HG02970 (cell line): ENCODE data around the gene KDM3A.
"Not testable (repeated sequence)": the region's sequence is repeated elsewhere in the genome, so short reads cannot be mapped to it uniquely, and the experiment has no call there.

ENCODE experiments used
- ATAC-seq: cut with Tn5 transposase; IDR thresholded peaks from one replicate; pipeline ENCODE4 v1.9.1; 2021; ENCODE audit warnings: mild to moderate bottlenecking, moderate library complexity, moderate number of reproducible peaks; ENCODE audit not compliant: unreplicated experiment, low FRiP score

KDM3A gene

DNA sequence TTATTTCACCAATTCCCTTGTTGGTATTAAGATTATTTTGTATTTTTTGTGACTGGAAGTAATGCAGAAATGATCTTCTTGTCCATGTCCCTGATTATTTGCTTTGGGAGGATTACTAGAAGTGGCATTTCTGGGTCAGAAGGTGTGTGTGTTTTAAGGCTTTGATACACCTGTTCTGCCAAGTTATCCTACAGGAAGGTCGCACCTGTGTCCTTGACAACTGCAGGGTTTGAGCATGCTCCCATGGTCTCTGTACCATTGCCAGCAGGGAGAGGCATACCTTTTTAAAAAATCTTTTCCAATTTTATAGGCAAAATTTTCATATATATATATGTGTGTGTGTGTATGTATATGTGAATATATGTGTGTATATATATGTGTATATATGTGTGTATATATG is 29.7 kb downstream of the KDM3A start:
- ATAC-seq = no peak

DNA sequence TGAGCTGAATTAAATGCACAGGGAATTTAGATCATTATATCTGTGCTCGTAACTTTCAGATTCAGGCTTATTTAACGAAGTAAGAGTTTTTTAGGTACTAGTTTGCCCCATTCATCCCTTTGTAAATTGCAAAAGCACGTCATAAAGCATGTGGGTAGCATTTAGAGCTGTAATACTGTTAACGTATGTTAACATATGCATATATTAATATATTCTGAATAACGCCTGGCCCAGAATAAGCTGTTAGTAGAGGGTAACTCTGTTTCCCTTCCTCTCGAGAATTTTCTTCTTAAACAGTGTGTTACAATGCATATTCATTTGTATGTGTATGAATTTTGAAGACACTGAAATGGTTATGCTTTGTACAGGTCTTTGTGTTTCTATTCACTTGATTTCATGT is 30.5 kb downstream of the KDM3A start:
- no peak for ATAC-seq

GRCh38 chr2:86476092-86476491 is 34.9 kb downstream of the KDM3A start:
- no peak for ATAC-seq

- ATAC-seq = no peak
Measured at GRCh38 chr2:86476918-86477317, 35.7 kb downstream of the KDM3A start.

GRCh38 chr2:86477349-86477748 is 36.2 kb downstream of the KDM3A start:
- ATAC-seq = no peak

DNA sequence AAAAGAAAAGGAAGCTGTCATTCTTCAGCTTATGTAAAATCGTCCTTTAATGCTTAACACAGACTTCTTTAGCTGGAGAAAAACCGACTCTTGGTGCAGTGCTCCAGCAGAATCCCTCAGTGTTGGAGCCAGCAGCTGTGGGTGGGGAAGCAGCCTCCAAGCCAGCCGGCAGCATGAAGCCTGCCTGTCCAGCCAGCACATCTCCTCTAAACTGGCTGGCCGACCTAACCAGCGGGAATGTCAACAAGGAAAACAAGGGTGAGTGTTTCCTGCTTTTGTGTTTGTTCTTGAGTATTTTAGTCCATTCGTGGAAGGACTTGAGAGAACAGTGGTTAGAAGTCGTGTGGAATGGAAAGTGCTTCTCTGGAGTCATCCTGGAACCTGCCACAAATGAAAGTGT is 38.9 kb downstream of the KDM3A start:
- no peak for ATAC-seq

DNA sequence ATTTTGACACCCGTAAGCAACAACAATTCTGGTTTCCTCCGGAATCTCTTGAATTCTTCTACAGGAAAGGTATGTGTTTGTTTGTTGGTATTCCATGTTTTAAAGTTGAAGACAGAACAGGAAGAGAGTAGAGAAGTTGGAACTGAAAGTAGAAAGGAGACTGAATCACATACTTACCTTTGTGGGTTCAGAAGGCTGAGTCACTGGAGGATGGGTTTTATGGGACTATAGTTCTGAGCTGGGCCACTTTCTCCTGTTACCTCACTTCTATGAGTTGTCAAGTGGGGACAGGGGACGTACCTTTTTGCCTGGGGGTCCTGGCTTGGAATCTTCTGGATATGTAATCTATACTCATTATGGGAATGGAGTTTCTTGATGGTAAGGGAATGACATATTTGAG is 40.9 kb downstream of the KDM3A start:
- ATAC-seq = no peak

DNA sequence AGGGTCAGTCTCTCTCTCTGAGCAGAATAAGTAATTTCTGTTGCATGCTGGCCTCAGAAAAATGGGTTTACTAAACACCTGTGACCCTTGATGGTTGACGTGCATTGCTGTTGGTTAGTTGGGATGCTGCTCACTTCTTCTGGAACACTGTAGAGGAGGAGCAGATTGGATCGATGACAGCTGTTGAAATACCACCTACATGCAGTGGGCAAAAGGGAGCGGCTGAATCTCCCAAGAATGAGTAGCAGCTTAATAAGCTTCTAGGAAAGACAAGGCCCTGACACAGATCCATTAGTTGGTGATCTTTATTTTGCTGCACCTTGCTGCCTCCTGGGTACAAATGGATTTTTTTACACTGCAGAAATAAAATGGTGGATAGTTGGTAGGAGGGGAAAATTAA is 43.2 kb downstream of the KDM3A start:
- no peak for ATAC-seq

GRCh38 chr2:86485103-86485502 is 43.9 kb downstream of the KDM3A start:
- ATAC-seq = no peak

- ATAC-seq = no peak
Measured at GRCh38 chr2:86485802-86486201, 44.6 kb downstream of the KDM3A start.

- no peak for ATAC-seq
Measured at GRCh38 chr2:86487062-86487461, 45.9 kb downstream of the KDM3A start.

GRCh38 chr2:86488561-86489250 is 47.5 kb downstream of the KDM3A start:
- no peak for ATAC-seq

DNA sequence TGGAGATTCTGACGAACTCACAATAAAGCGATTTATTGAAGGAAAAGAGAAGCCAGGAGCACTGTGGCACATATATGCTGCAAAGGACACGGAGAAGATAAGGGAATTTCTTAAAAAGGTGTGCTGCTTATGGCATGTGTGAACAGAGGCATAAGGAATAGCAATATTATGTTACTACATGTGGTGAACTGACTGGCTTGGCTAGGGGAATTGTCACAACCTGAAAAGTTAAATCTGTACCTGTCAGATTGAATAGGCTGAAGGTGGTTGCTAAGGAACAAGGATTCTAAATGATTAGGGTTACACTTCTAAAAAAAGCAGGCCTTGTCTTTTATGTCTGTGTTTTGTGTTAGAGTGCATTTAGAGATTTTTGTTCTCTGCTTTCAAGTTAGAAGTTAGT is 48.4 kb downstream of the KDM3A start:
- no peak for ATAC-seq

GRCh38 chr2:86490245-86490644 is 49.1 kb downstream of the KDM3A start:
- no peak for ATAC-seq

DNA sequence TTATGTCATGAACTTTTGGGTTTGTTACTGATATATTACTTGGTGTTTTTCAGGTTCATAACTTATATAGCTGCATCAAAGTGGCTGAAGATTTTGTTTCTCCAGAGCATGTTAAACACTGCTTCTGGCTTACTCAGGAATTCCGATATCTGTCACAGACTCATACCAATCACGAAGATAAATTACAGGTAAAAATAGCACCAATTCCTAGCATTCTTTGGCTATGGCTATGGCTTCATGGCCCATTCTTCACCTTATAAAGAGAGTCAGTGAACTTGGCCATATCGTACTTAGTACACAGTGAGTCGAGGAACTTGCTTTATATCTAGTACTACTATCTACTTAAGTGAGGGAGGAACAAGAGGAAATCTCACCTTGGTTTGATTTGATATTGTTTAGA is 49.9 kb downstream of the KDM3A start:
- ATAC-seq = no peak

- ATAC-seq = no peak
Measured at GRCh38 chr2:86492048-86492453, 50.9 kb downstream of the KDM3A start.

- not testable (repeated sequence) for ATAC-seq
Measured at GRCh38 chr2:86496391-86496790, 55.2 kb downstream of the KDM3A start.

- no peak for ATAC-seq
Measured at GRCh38 chr2:86498468-86499260, 57.5 kb downstream of the KDM3A start.

DNA sequence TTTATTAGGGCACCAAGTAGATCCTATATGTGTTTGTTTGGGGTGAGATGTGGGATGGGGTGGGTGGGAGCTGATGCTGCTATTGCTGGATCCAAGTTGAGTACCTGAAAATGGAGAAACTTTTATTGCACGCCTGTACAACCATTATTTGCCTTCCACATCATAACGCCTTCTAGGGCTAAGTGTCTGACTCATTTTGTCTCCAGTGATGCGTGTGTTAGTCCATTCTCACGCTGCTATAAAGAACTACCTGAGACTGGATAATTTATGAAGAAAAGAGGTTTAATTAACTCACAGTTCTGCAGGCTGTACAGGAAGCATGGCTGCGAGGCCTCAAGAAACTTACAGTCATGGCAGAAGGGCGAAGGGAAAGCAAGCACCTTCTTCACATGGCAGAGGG is 58.2 kb downstream of the KDM3A start:
- no peak for ATAC-seq

- ATAC-seq = no peak
Measured at GRCh38 chr2:86500325-86501083, 59.3 kb downstream of the KDM3A start.

- ATAC-seq = no peak
Measured at GRCh38 chr2:86507600-86507999, 66.4 kb downstream of the KDM3A start.
